Stimulated activated CD4-positive, alpha-beta T cell treated with anti-CD3 and anti-CD28 coated beads, Interleukin-1b, Interleukin-23, amount 100 ng/mL, for 1 hour (primary cell): ENCODE results near the gene PLXDC1.
"Not testable (repeated sequence)": the region's sequence is repeated elsewhere in the genome, so short reads cannot be mapped to it uniquely, and the experiment has no call there.

Experiments
- DNase-seq, 2 donors: peaks; one replicate each; pipeline ENCODE4 v3.0.0-alpha.2; 2020; ENCODE audit warnings: low read depth in 2 of 2

Gene PLXDC1

GRCh38 chr17:39125143-39125875 lies 26.1 kb downstream of the PLXDC1 start:
- DNase-seq: no peak

DNA sequence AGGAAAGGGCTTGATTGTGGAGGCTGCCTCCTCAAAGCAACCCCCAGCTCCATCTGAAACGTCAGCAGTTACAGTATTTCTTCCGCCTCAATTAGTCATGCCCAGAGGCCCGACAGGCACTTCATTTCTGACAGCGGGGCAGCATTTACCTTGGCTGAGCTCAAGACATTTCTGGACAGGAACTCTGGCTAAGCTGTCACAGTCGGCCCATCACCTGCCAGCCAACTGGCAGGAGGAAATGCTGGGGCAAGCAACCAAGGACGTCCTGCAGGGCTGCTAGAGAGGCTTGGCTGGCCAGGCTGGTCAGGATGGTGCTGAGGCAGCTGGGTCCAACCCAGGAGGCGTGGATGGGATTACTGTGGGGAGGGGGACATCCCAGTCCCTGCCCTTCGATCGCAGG lies 27.8 kb downstream of the PLXDC1 start:
- DNase-seq: no peak

DNA sequence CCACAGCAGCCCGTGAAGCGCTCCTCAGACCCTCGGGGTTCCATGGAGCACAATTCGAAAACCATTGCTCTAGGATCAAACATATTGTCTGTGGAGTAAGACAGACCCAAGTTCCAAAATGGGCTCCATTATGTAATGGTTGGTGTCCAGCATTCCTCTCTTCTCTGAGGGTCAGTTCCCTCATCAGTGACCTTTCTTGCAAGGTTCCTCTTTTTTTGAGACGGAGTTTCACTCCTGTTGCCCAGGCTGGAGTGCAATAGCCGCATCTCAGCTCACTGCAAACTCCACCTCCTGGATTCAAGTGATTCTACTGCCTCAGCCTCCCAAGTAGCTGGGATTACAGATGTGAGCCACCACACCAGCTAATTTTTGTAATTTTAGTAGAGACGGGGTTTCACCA lies 28.4 kb downstream of the PLXDC1 start:
- DNase-seq: no peak

DNA sequence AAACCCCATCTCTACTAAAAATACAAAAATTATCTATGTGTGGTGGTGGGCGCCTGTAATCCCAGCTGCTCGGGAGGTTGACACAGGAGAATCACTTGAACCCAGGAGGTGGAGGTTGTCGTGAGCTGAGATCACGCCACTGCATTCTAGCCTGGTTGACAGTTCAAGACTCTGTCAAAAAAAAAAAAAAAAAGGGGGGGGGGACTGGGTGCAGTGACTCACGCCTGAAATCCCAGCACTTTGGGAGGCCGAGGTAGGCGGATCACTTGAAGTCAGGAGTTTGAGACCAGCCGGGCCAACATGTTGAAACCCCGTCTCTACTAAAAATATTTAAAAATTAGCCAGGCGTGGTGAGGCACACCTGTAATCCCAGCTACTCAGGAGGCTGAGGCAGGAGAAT lies 29.5 kb downstream of the PLXDC1 start:
- not testable (repeated sequence) for DNase-seq

- no peak for DNase-seq
Observed at GRCh38 chr17:39118674-39119419, 32.6 kb downstream of the PLXDC1 start.

DNA sequence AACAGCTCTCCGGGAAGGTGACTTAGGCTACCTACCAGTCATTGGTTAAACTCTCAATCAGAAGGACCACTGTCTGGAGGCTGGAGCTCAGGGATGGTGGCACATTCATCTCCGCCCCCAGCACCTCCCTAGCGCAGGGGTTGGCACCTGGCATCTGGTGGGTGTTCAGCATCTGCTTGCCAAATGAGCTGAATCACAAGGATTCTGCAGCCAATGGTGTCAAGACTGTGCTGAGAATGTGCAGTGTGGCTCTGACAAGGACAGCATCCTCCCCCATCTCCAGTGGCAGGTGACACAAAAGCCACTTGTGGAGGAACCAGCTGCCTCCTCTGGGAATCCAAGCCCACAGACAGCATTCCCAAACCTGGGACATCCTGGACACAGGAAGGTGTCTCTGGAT lies 35.2 kb downstream of the PLXDC1 start:
- DNase-seq: no peak

DNA sequence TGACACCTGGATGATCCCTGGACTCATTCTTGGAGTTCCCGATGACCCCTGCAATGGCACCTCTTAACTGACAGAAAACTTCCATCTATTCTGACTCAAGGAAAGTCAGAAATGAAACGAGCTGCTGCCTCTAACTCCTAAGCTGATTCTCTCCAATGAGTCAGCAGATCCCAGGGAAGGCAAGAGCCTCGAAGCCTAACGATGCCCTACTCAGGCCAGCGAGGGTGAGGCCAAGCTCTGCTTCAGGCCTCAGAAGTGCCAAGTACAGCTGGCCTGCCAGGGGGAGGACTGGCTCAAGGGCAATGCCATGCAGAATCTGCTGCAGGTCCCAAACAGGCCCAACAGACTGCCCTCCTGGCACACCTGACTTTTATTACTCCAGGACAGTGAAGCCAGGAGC lies 36.3 kb downstream of the PLXDC1 start:
- DNase-seq: no peak

DNA sequence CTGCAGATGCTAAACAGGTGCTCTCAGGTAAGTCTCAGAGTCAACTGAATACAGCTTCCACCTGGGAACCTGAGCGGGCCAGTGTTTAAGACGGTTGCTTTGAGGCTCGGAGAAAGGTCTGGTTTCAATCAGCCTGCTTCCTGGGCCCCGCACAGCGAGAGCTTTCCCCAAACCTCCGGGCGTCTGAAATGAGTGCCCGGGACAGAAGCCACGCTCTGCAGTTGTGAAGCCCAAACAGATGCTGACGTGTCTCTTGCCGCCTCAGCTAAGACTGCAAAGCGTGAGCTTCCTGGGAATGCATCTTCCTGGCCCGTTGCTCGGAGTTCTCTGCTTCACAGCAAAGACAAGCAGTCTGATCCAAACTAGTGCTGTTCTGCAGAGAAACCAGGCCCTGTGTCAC lies 36.7 kb downstream of the PLXDC1 start:
- DNase-seq: no peak

- no peak for DNase-seq
Observed at GRCh38 chr17:39113871-39114270, 37.6 kb downstream of the PLXDC1 start.

- no peak for DNase-seq
Observed at GRCh38 chr17:39110435-39111136, 40.9 kb downstream of the PLXDC1 start.

DNA sequence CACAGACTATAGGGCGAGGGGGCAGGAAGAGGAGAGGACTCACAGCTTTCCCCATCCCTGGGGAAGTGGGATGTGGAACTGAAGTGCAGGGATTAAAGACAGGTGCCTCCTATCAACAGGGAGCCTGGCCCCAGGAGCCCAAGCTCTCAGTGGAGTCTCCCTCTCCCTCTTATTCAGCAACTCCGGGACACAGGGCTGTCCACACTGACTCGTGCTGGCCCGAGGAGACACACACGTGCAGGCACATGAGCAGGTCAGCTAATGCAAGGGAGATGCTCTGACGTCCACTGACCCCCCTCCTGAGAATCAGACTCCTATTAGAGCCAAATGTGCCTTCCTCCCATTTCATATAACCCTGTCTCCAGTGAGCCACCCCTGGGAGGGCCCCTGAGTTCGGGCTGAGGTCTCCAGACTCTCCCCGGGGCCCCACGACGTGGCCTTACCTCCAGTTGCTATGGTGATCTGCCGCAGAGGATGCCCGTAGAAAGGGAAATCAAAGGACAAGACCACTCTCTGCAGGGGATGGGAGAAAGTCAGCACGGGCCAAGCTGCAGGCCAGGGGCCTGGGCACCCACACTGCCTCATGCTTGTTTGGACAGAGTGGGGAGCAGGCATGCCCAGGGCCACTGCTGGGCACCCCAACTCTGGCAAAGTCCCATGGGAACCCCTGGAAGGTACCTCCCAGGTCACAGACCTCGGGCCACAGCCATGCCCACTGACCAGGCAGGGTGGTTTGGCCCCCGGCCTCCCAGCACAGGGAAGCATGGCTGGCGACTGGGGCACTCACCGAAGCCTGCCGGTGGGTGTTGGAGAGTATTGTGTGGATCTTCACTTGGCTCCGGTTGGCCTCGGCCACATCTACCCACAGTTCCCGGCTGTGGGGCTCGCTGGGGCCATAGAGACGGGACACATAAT lies 42.7 kb downstream of the PLXDC1 start:
- DNase-seq: no peak

DNA sequence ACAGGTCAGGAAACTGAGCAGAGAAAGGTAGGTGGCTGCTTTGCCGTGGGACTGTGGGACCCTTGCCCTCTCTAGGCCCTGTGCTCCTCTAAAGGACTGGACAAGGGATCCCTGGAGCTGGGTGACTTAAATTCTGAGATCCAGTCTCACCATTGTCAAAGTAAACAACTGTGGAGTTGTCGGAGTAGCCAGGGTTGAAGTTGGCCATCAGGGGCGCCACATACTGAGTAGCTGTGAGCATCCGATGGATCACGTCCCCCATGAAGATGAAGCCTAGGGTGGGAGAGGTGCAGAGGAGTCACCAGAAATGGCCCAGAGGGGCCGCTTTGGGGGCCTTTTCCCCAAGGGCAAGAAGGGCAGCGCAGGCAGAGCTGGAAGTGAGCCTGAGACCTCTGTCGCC lies 43.5 kb downstream of the PLXDC1 start:
- DNase-seq: no peak

DNA sequence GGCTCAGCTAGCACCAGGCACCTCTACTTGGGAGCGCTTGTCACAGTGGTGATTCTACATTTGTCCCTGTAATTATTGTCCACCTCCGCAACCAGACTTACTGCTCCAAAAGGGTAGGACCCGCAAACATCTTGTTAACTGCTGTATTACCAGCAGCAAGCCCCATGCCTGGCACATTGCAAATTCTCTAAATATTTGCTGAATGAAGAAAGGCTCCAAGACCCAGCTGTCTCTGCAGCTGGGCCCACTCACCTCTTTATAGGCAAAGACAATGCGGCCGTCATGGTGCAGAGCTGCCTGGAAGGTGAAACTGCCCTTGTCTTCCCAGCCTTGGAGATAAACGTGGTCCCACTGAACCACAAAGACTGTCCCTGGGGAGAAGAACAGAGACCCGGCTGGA lies 44.3 kb downstream of the PLXDC1 start:
- no peak for DNase-seq

GRCh38 chr17:39105705-39106104 lies 45.7 kb downstream of the PLXDC1 start:
- no peak for DNase-seq

- DNase-seq: no peak
Observed at GRCh38 chr17:39104657-39105056, 46.8 kb downstream of the PLXDC1 start.

GRCh38 chr17:39104046-39104445 lies 47.4 kb downstream of the PLXDC1 start:
- no peak for DNase-seq

DNA sequence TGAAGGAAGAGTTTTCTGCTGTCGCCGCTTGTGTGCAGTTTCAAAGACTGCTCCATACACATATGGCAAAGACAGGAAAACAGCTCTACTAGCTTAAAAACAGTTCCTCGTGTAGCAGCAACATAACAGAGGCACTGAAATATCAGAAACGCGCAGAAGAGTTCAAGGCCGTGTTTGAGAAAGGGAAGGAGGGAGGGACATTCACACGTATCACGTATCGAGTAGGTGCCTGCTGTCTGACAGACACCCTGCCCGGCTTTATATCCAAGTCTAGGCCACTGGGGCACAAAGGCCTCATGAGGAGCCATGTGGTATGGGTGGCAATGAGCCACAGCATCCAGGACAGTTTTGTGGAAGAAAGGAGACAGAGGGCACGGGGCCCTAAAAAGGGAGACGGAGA lies 50.3 kb downstream of the PLXDC1 start:
- no peak for DNase-seq

DNA sequence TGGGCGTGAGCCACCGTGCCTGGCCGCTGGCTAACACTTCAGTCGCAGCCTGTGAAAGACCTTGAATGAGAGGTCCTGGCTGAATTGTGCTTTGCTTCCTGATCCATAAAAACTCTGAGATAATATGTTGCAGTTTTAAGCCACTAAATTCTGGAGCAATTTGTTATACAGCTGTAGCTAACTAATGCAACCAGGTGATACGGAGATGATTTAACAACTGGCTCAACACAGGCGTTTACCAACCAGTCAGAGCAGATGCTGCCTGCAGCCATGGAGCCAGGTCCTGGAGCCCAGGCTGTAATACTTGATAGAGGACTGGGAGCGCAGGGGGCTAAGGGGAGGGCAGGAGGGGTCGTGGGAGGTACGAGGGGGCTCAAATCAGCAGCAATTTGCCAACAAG lies 50.9 kb downstream of the PLXDC1 start:
- DNase-seq: no peak

- DNase-seq: no peak
Observed at GRCh38 chr17:39099663-39100286, 51.7 kb downstream of the PLXDC1 start.

DNA sequence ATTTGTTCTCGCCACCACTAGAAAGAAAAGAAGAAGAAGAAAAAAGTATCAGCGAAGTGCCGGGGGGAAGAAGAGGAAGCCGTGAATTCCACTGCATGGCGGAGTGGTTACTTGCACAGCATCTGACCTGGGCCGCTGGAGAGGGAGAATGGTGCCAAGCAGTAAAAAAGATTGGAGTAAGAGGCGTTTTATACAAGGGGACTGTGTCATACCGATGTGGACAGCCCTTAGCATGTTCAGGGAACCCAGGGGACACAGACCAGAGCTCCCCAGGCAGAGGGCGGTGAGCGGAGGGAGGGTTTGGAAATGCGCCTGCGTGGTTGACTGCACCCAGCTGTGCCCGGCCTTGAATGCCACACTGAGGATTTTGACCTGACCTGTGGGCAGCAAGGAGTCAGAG lies 52.8 kb downstream of the PLXDC1 start:
- DNase-seq: no peak

- DNase-seq: no peak
Observed at GRCh38 chr17:39097537-39097936, 53.9 kb downstream of the PLXDC1 start.
